Left kidney (tissue), 2 donors: ENCODE data around the gene NUBP2. TPM values are rescaled to one million over a fixed set of nuclear protein-coding genes. Genes with fewer than 3 reads are reported as not detected.
"Not testable (repeated sequence)": the region's sequence is repeated elsewhere in the genome, so short reads cannot be mapped to it uniquely, and the experiment has no call there.

Source experiments
- DNase-seq: peaks from one replicate; pipeline ENCODE4 v3.0.0-alpha.2; 2013
- polyA plus RNA-seq: library from polyadenylated mRNA; unstranded; fragments of 120-200 nt; gene quantifications from one replicate; pipeline ENCODE4 v1.2.1, GENCODE V29; 2013; ENCODE audit not compliant: insufficient read length

The NUBP2 gene
- polyA plus RNA-seq, 1 donor = 33.6 TPM

- no peak for DNase-seq
Measured at GRCh38 chr16:1784977-1785845, 2.5 kb downstream of the NUBP2 start.

GRCh38 chr16:1785846-1786170 is 3.0 kb downstream of the NUBP2 start:
- DNase-seq = no peak

- no peak for DNase-seq
Measured at GRCh38 chr16:1786242-1787055, 3.7 kb downstream of the NUBP2 start.

GRCh38 chr16:1787056-1787321 is 4.2 kb downstream of the NUBP2 start:
- DNase-seq = no peak

GRCh38 chr16:1787322-1788094 is 4.7 kb downstream of the NUBP2 start:
- DNase-seq = no peak

GRCh38 chr16:1788095-1788707 is 5.4 kb downstream of the NUBP2 start:
- DNase-seq = no peak

- DNase-seq = no peak
Measured at GRCh38 chr16:1788708-1789100, 5.9 kb downstream of the NUBP2 start.

GRCh38 chr16:1789643-1790045 is 6.9 kb downstream of the NUBP2 start:
- no peak for DNase-seq

- DNase-seq = no peak
Measured at GRCh38 chr16:1790261-1790610, 7.5 kb downstream of the NUBP2 start.

GRCh38 chr16:1790611-1791255 is 8.0 kb downstream of the NUBP2 start:
- no peak for DNase-seq

- no peak for DNase-seq
Measured at GRCh38 chr16:1791256-1791942, 8.6 kb downstream of the NUBP2 start.

- no peak for DNase-seq
Measured at GRCh38 chr16:1791943-1792812, 9.4 kb downstream of the NUBP2 start.

GRCh38 chr16:1792836-1793577 is 10.2 kb downstream of the NUBP2 start:
- DNase-seq = no peak

- DNase-seq = no peak
Measured at GRCh38 chr16:1793578-1794220, 10.9 kb downstream of the NUBP2 start, which contains the start of gene IGFALS. Gene IGFALS (minus strand): TSS chr16:1793705. CDS start chr16:1793652, 53 bp downstream.

GRCh38 chr16:1794221-1794871 is 11.6 kb downstream of the NUBP2 start:
- no peak for DNase-seq

GRCh38 chr16:1794908-1795666 is 12.3 kb downstream of the NUBP2 start:
- no peak for DNase-seq

- DNase-seq = not testable (repeated sequence)
Measured at GRCh38 chr16:1799263-1799662, 16.5 kb downstream of the NUBP2 start.

GRCh38 chr16:1800701-1801100 is 17.9 kb downstream of the NUBP2 start:
- DNase-seq = no peak
